HG03280 (cell line): ENCODE measurements around the gene FMO3.

Experiments used
- ATAC-seq: cut with Tn5 transposase; IDR thresholded peaks from one replicate; pipeline ENCODE4 v1.9.1; 2021; ENCODE audit warnings: mild to moderate bottlenecking, moderate library complexity; ENCODE audit not compliant: unreplicated experiment

FMO3 gene

DNA sequence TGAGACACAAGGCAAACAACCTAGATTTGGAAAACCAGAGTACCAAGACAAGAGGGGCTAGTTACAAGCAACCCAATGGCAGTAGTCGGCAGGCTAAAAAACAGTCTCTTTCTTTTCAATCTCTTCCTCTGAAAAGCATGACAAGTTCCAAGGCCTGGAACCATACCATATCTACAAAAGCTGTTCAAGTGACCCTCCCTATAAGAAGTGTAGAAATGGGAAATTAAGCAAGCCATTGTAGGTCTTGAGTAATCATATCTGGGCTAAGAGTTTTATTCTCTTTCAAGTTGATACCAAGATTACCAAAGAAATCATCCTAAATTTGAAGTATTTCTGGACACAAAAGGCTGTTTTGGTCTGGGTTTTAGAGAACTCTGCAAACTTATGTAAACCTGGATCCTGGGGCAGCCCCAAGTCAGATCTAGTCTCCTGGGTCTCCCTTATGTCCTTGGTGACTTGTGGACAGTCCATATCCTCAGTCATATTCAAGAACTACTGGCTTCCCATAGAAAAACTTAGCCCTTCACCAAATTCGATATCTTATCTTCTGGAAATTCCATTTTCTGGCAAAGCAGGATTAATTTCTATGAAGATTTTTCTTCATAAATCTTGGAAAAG is 24.7 kb downstream of the FMO3 start:
- no peak for ATAC-seq

DNA sequence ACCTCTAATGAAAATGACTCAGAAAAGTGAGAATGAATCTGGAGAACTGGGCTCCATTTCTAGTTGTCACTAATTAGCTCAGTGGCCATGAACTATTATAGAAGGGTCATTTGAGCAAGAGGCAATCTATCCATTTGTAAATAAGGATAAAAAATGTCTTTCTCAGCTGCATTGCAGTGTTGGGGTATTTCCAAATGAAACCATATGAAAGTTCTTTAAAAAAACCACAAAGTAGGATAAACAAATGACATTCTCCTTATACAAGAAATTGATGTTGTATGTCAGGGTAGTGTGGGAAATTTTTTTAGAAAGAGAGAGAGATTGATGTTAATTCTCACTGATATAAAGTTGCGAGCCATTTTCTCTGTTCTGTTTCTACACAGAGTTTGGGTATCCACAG is 26.0 kb downstream of the FMO3 start:
- ATAC-seq: no peak

GRCh38 chr1:171117085-171117484 is 26.4 kb downstream of the FMO3 start:
- ATAC-seq: no peak

DNA sequence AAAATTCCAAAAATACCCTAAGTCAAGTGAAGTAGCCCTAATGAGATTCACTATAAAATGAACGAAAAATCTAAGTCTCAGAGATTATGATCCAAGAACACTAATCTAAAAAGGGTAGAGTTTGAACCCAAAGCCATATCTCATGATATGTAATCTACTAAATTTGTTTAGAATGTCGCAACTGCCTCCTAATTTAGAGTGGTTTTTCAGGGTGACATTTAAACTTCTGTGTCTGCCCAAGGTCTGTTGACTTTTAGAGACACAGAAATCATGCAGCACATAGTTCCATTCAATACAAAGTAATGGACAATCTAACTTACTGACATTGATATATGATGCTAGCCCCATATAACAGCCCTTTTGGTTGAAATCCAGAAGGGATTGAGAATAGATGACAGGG is 28.9 kb downstream of the FMO3 start:
- no peak for ATAC-seq

DNA sequence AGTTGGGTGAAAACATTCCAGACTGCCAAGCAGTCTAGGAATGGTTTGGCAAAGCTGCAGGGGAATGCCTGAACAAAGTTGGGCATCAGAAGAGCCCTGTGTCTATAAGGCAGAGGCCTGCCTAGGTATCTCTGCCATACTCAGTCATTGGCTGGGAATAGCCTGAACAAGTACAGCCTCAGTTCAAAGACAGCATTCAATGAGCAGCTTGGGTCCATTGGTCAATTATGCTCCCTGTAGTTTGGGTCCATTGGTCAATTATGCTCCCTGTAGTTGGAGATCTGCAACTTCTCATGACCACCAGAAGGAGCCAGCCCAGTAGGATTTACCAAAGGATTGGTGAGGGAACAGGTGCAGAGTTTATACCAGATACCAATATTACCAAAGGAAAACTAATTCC is 31.6 kb downstream of the FMO3 start:
- no peak for ATAC-seq

GRCh38 chr1:171122893-171123292 is 32.2 kb downstream of the FMO3 start:
- no peak for ATAC-seq

DNA sequence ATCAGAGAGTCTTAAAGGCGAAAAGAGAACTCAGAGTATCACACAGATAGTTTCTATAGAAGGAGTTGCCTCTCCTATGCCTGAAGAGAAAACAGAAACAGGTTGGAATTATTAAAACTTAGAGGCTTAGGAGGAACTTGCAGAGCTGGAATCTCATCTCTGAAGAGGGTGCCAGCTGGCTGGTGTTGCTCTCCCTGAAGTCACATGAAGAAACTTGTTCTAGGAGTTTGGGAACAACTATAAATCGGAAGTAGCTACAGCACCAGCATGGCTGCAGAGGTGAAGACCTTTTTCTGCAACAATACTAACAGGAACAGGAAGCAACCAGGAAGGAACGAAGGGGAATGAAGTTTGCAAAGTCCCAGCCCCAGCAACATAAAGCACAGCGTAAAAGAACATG is 35.8 kb downstream of the FMO3 start:
- no peak for ATAC-seq

DNA sequence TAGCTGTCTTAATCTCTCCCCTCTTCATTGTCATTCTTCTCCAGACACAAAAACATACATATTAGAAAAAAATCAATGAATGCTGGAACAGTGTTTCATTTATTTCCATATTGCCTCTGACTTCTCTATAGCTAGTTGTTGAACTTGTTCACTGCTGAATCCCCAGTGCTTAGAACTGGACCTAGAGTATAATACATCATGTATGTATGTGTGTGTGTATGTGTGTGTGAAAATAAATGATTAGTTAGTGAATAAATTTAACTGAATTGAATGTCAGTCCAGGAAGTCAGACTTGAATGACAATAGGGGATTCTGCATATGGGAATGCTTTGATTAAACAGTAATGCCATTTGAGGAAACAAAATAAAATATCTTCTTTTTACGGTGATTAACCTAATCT is 36.4 kb downstream of the FMO3 start:
- no peak for ATAC-seq

DNA sequence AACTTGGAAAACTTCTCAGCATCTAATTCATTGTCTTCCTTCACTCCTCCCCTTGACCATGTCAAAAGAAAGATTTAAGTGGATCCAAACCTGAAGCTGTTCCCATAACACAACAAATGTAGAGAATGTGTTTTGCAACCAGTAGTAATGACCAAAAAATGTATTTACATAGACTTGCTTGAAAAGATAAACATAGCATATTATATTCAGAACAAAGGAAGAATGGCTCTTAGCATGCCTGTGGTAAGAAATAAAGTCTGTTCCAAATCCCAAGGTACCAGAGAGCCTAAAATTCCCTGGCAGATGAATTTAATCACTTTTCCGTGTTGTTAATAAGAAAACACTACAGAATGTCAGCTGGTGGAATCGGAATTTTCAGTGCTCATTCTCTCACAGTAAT is 36.8 kb downstream of the FMO3 start:
- no peak for ATAC-seq

GRCh38 chr1:171128463-171128862 is 37.8 kb downstream of the FMO3 start:
- ATAC-seq: no peak

DNA sequence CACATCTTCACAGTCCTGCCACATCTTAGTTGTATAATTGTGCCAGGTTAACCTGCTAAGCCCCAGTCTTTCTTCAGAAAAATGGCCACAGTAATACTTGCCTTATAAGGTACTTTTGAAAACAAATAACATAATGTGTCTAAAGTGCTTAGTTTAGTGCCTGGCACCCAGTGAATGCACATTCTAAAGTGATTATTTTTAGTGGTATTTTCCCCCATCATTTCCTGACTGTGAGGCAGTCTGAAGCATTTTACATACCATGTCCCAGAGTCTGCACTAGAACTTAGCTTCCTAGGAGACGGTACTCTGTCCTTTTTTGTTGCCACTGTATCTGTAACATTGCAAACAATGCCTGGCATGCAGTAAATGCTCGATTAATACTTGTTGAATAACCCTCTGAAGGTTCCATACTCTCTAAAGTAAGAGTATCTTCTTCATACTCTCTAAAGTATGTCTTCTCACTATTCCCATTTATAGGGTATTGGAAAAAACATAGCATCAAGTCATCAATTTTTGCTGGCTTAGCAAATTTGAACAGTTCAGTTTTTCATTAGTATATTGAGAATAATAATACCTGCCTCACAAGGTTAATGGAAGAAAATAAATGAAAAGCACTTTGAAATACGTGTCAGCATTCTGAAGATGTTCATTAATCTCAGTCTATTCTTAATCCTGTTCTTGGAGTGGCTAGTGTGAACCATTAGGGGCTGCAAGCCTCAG is 43.7 kb downstream of the FMO3 start:
- no peak for ATAC-seq

- no peak for ATAC-seq
Measured at GRCh38 chr1:171137580-171137979, 46.9 kb downstream of the FMO3 start.

DNA sequence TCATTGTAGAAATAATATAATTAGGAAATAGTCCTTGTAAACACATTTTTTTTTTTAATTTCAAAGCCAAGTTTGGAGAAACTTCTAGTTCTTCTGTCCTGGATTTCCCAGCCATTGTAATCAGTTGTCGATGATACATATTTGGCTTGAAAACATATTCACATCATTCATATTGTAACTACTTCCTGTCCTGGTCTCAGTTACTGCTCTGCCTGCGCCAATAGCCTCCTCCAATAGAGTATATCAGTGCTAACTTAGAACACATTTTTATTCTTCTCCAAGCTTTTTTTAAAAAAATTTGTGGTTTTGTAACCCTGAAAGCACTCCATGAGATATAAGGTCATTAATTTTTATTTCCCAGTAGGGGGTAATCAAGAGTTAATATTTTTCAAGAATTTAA is 48.3 kb downstream of the FMO3 start:
- ATAC-seq: no peak

- no peak for ATAC-seq
Measured at GRCh38 chr1:171139890-171140289, 49.2 kb downstream of the FMO3 start.

GRCh38 chr1:171140401-171140800 is 49.7 kb downstream of the FMO3 start:
- ATAC-seq: no peak

DNA sequence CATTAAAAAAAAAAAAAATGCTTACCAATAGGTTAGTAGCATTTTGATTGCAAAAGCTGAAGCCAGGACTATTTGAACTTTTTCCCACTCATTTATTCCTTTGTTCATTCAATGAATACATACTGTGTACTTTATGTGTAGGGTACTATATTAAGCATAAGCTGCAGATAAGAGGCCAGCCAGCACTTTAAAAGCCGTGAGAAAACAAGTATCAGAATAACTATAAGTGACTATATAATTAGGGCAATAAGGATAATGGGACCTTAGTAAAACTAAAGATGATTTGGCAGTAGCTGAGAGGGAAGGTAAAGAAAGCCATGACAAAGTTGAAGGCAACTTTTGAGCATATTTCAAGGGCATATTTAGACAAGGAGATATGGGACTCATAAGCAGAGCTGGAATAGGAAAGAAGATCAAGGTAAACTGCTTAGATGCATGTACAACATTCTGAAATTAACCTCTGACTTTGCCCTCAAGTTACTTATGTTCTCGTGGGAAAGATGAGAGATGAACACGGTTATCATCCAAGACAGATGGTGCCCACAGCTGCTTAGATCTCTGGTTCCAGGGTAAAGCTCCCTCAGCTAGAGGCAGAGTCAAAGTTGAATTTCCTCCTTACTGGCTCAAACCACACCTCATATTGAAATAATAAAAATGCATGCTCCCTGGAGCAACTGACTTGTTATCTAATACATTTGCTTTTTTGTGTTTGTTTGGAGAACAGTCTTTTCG is 50.4 kb downstream of the FMO3 start:
- no peak for ATAC-seq

DNA sequence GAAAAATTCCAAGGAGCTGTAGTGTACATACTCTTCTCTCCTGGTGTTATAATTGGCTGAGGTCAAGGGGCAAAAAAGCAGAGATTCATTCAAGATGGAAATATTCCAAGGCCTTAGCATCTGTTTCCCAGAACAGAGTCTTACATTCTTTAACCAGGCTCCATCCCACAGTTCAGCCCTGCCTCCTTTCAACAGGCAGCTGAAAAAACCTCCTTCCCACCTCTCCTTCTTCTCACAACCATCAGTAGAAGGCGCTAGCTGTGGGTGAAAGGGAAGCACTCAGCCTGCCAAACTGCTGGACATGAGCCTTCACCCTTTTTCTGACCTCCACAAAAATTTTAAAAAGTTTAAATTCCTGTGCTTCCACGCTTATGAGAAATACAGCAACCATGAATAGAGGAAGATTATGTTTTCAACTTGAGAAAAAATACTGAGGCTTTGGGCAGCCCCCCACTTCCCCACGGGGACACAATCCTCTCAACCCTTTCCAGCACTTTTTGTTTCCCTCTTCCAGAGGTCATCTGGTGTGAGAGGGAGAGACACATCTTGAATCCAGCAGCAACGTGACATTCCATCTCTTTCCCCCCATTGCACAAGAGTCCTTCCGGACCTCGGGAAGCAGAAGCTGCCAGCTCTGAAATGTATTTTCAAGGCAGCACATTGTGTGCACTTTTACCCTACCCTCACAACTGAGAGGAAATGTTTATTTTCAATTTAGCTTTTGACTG is 51.1 kb downstream of the FMO3 start:
- ATAC-seq: no peak

DNA sequence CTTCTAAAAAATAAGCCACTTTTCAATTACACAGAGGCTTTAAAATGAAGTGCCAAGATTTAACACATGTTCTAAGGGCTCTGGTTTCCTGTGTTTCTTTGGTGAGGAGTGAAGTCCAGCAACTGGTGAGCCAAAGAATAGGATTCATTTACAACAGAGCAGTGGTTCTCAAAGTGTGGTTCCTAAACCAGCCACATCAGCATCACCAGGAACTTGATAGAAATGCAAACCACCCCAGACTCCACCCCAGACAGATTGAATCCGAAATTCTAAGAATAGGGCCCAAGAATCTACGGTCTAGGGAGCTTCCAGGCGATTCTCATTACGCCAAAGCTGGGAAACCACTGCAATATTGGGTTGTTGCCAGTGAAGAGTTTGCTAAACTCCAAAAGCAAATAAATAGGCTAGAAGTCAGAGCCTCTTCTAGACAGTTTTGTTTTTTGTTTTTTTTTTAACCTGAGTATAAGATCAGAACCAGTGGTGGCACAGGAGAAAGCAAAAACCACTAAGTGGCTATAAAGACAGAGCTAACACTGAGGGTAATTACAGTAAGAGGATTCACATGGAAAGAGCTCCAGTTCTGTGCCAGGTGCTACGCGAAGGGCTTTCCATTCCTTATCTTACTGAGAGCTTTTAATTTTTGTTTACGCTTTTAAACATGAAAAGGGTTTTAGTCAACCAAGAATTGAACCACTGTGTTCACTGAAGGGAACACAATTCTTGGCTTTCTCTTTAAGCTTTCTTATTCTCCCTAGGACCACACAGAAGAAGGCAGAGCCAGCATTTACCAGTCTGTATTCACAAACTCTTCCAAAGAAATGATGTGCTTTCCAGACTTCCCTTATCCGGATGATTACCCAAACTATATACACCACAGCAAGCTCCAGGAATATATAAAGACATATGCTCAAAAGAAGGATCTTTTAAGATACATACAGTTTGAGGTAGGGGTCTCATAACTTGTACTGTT is 52.0 kb downstream of the FMO3 start:
- no peak for ATAC-seq

DNA sequence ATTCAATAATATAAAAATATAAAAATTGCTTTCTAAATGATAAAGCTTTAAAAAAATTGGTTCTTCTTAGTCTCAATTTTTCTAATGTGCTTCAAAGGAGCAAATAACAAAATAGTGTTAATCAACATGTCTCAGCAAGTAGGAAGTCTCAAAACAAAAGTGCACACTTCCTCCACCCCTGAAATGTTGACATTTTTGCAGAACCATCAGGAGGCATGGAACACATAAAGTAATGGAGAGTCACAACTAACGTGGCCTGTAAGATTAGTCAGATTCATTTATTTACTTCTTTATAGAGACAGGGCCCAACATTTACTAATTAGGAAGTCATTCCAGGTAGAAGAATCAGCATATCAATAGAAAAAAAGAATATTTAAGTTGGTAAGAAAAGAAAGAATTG is 59.5 kb downstream of the FMO3 start:
- ATAC-seq: no peak

DNA sequence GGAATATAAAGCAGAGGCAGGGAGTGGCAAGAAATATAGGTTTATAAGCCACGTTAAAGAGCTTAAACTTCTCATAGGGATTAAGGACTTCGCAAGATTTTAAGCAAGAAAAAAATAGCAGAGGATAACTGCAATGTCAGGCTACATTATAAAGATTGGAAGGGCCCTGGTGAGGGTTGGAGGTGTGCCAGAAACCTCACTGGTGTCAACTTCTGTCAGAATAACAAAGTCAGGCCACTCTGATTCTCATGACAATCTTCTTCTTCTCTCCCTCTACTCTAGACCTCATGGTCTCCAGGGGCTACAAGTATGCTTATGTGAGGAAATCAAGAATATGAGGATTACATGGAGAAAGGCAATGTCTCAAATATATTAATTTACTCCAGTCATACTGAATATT is 61.8 kb downstream of the FMO3 start:
- no peak for ATAC-seq
